Breast epithelium (tissue), 4 donors: Measurements from ENCODE around the gene ACRBP. TPM values are rescaled to one million over a fixed set of nuclear protein-coding genes. Genes with fewer than 3 reads are reported as not detected.
A peak's percentile ranks its signal among the peaks of the same experiment; 100 is the strongest.
"Not testable (repeated sequence)": the region's sequence is repeated elsewhere in the genome, so short reads cannot be mapped to it uniquely, and the experiment has no call there.

Experiments used
- DNase-seq, 2 donors: peaks; one replicate each; pipeline ENCODE4 v3.0.0-alpha.2; 2019; ENCODE audit warnings: low spot score in 2 of 2
- H3K27ac ChIP-seq, 2 donors: fragments of 200-600 bp; sonication (generic) in 1 of 2; one replicate each; pipeline ENCODE4 v1.5.1; 2016 to 2019; ENCODE audit warnings: mild to moderate bottlenecking in 1 of 2
- H3K27me3 ChIP-seq, 2 donors: fragments of 200-600 bp; sonication (generic) in 1 of 2; one replicate each; pipeline versions ENCODE4 v1.5.1 to v1.6.0; 2017 to 2019; ENCODE audit warnings: control low read depth in 1 of 2, mild to moderate bottlenecking in 1 of 2
- H3K36me3 ChIP-seq: fragments of 200-600 bp; one replicate; pipeline ENCODE4 v1.5.1; 2019
- H3K4me1 ChIP-seq, 2 donors: fragments of 200-600 bp; sonication (generic); one replicate each; pipeline ENCODE4 v1.5.1; 2016 to 2019; ENCODE audit warnings: control low read depth in 1 of 2
- H3K4me3 ChIP-seq, 3 donors: fragments of 200-600 bp; sonication (generic); 1 replicate in 2 of 3; 2 replicates in 1 of 3; pipeline ENCODE4 v1.5.1; 2016 to 2019; ENCODE audit warnings: mild to moderate bottlenecking in 3 of 3, moderate library complexity in 2 of 3
- H3K9me3 ChIP-seq, 2 donors: fragments of 200-600 bp; sonication (generic) in 1 of 2; one replicate each; pipeline ENCODE4 v1.5.1; 2016 to 2019; ENCODE audit warnings: control low read depth in 1 of 2
- CTCF ChIP-seq, 3 donors: fragments of 450-650 bp; IDR thresholded peaks; one replicate each; pipeline ENCODE4 v1.5.1; 2016 to 2017; ENCODE audit warnings: antibody characterized with exemption in 3 of 3, mild to moderate bottlenecking in 3 of 3, moderate library complexity in 3 of 3
- POLR2A ChIP-seq: fragments of 450-650 bp; IDR thresholded peaks from one replicate; pipeline ENCODE4 v1.6.1; 2016; ENCODE audit warnings: antibody characterized with exemption, mild to moderate bottlenecking, moderate library complexity
- POLR2AphosphoS5 ChIP-seq, 3 donors: sonication (generic); formaldehyde crosslinking; IDR thresholded peaks; one replicate each; pipeline ENCODE4 v1.6.1; 2017; ENCODE audit warnings: antibody characterized with exemption in 3 of 3
- intact Hi-C: fragments of 100-400 bp; cut with DNase I; formaldehyde crosslinking; loops from one replicate; pipeline ENCODE4 v1.15.1; 2023; ENCODE audit warnings: low total_unique reads
- total RNA-seq, 3 donors: library from RNA; depleted of rRNA; stranded (reverse); fragments of >200 nt; gene quantifications; one replicate each; pipeline ENCODE4 v1.1.0, GENCODE V29; 2016

The ACRBP gene
- total RNA-seq, 3 donors from 2014 or later = 0.59 to 2.4 (median 0.66) TPM

- peak overlapping the region; percentile 97 to 99 (median 98) for H3K4me3 ChIP-seq
- H3K9me3 ChIP-seq = no peaks in the 10 kb centered on the region
- H3K27me3 ChIP-seq = no peaks in the 10 kb centered on the region
- H3K36me3 ChIP-seq = peaks cover 6% of the 10 kb centered on the region
- DNase-seq = peak in 1 of 2 donors; percentile 37
- H3K27ac ChIP-seq = peak overlapping the region; percentile 98 to 100
- TF ChIP-seq CTCF (IDR thresholded peaks at IDR 0.05) = no peak
- peak in 1 of 3 donors; percentile 13 for TF ChIP-seq POLR2AphosphoS5 (IDR thresholded peaks at IDR 0.05)
- H3K4me1 ChIP-seq = peaks cover 12 to 22% of the 10 kb centered on the region in 2 donors
- intact Hi-C loops = no loop called here
These were observed 41.6 kb downstream of the ACRBP start for GRCh38 chr12:6605421-6606330.

- Histone ChIP-seq H3K9me3 (no peaks in the 10 kb centered on the region), H3K4me1 (peaks cover 12 to 22% of the 10 kb centered on the region in 2 donors), H3K27me3 (no peaks in the 10 kb centered on the region), H3K4me3 (peak overlapping the region; percentile 97 to 99 (median 98)), H3K36me3 (peaks cover 6% of the 10 kb centered on the region), H3K27ac (peak overlapping the region; percentile 87 to 98)
- TF ChIP-seq POLR2A = no peak
- no peak for TF ChIP-seq POLR2AphosphoS5 (IDR thresholded peaks at IDR 0.05)
- TF ChIP-seq CTCF (IDR thresholded peaks at IDR 0.05) = no peak
- DNase-seq = no peak
- intact Hi-C loops = no loop called here
These were observed 42.8 kb downstream of the ACRBP start for GRCh38 chr12:6604259-6605029.

GRCh38 chr12:6603095-6603567, 44.1 kb downstream of the ACRBP start:
- Histone ChIP-seq H3K4me1 (peaks cover 12 to 22% of the 10 kb centered on the region in 2 donors), H3K36me3 (peaks cover 6% of the 10 kb centered on the region), H3K27me3 (no peaks in the 10 kb centered on the region), H3K4me3 (peak overlapping the region in 2 of 3 donors; percentile 98 to 99), H3K9me3 (no peaks in the 10 kb centered on the region), H3K27ac (peak overlapping the region; percentile 87 to 98)
- DNase-seq = peak in 1 of 2 donors; percentile 44
- TF ChIP-seq POLR2AphosphoS5 (IDR thresholded peaks at IDR 0.05) (no peak), CTCF (IDR thresholded peaks at IDR 0.05) (no peak), POLR2A (no peak)
- intact Hi-C loops = no loop called here

- H3K9me3 ChIP-seq = no peaks in the 10 kb centered on the region
- no peak for TF ChIP-seq CTCF (IDR thresholded peaks at IDR 0.05)
- no peak for TF ChIP-seq POLR2AphosphoS5 (IDR thresholded peaks at IDR 0.05)
- TF ChIP-seq POLR2A = no peak
- peak overlapping the region in 1 of 3 donors; percentile 99 for H3K4me3 ChIP-seq
- intact Hi-C loops = no loop called here
- no peaks in the 10 kb centered on the region for H3K27me3 ChIP-seq
- DNase-seq = no peak
- H3K27ac ChIP-seq = peak overlapping the region; percentile 87 to 98
- H3K36me3 ChIP-seq = peaks cover 6% of the 10 kb centered on the region
- peaks cover 12 to 22% of the 10 kb centered on the region in 2 donors for H3K4me1 ChIP-seq
These were observed 44.7 kb downstream of the ACRBP start for GRCh38 chr12:6602526-6602925.

- DNase-seq, H3K9me3 ChIP-seq, H3K27ac ChIP-seq, H3K27me3 ChIP-seq, intact Hi-C loops, H3K4me3 ChIP-seq, H3K4me1 ChIP-seq: not testable (repeated sequence)
- H3K36me3 ChIP-seq = peaks cover 28% of the 10 kb centered on the region
These were observed 51.6 kb downstream of the ACRBP start for GRCh38 chr12:6595673-6596072.
